ENCODE data around the gene SLC15A1.

GRCh38 chr13:98774776-98775175 lies 22.3 kb upstream of the SLC15A1 start:
- TF ChIP-seq MAX (IDR thresholded peaks at IDR 0.05) (no peak), RAD21 (conservative IDR thresholded peaks at IDR 0.05 in 1 of 2, IDR thresholded peaks at IDR 0.05 in 1 of 2) (no peak)

All from A549 (cell line).